ENCODE results near the gene KIF23.
A peak's percentile ranks its signal among the peaks of the same experiment; 100 is the strongest.

The KIF23 gene

GRCh38 chr15:69468241-69469121 lies 54.3 kb downstream of the KIF23 start:
- peak; percentile 85 for DNase-seq

DNA sequence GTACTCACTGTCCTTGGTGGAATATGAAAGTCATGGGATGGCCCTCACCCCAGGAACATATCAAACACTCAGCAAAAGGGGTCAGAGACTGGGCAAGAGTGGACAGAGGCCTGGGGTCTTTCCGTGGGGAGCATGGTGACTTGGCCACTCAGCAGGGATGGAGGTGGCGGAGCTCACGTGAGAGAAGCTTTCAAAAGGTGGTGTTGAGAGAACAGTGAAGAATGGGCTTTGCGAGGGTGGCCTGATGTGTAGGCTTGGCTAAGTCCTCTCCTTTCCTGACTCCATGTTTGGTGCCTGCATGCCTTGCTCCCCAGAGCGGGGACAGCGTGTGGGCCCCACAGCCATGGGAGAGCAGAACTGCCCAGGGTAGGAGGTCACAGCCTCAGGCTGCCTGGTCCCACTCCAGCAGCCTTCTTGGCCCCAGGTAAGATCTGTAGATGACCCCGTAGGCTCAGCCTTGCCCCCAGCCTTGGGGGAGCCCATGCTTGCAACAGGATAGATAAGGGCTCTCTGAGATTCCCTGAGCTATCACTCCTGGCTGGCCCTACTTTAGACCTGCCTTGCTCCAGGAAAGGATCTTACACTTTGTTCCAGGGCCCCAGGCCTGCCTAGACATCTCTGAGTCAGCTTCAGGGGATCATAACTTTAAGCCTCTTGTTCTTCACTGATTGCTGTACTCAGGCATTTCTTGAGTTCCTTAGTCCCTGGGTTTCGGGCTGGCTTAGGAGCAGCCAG lies 55.5 kb downstream of the KIF23 start:
- no peak for DNase-seq

DNA sequence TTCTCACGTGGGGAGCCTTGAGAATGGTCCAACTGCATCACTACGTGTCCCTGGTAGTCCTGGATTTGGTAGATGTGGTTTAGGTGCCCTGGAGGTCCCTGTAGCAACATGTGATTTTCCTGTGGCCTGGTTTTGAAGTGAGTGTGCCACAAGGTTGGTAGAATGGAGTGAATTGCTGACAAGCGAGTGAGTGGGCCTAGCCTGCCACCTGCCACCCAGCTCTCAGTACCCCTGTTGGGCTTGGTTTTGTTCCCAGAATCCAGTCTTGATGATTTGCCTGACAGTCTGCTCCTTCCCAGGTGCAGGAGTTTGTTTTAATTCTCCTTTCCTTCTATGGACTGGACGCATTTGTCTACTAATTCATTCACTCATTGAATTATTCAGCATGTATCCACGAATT lies 57.9 kb downstream of the KIF23 start:
- DNase-seq = no peak

DNA sequence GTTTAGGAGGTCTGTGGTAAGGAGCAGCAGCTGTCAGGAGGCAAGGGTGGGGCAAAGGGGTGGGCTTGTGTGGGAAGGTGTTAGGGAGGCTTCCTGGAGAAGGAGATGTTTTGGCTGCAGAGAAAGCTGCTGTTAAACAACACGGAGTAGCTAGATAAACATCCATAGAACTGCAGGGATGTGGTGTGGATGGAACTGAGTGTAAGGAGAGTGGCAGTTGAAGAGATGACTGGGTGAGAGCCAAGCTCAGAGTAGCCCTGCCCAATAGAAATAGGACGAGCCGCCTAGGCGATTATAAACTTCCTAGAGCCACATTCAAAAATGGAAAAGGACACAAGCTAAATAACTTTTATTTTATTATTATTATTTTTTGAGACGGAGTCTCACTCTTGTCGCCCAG lies 58.4 kb downstream of the KIF23 start:
- no peak for DNase-seq

- no peak for DNase-seq
These were observed 60.1 kb downstream of the KIF23 start for GRCh38 chr15:69474291-69474690.

GRCh38 chr15:69474846-69475455 lies 60.8 kb downstream of the KIF23 start:
- no peak for DNase-seq

- peak; percentile 72 for DNase-seq
These were observed 61.7 kb downstream of the KIF23 start for GRCh38 chr15:69475769-69476358.

DNA sequence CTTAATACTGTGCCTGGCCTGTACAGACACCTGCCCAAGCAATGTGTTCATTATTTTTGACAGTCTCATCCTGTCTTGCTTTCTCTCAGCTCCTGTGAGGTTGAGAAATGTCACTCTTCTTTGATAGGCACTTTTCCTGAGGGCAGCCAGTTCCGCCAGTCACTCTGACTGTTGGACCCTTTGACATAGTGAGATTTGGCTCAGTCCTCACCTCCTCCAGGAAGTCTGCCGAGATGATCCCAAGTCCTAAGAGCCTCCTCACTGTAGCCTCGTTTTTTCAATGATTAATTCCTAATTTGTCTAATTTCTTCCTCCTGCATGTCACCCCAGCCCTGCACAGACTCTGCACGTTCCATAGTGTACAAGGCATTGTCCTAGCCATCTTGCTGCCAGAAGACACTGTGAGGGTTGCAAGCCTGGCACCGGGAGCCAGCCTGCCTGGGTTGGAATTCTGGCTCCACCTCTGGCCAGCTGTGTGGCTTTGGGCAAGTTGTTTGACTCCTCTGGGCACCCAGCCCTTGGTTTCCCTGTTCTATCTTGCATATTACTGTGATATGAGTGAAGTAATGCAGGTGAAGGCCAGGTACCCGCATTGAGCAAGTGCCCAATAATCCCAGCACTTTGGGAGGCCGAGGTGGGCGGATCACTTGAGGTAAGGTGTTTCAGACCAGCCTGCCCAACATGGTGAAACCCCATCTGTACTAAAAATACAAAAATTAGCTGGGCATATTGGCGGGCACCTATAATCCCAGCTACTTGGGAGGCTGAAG lies 62.7 kb downstream of the KIF23 start:
- no peak for DNase-seq

DNA sequence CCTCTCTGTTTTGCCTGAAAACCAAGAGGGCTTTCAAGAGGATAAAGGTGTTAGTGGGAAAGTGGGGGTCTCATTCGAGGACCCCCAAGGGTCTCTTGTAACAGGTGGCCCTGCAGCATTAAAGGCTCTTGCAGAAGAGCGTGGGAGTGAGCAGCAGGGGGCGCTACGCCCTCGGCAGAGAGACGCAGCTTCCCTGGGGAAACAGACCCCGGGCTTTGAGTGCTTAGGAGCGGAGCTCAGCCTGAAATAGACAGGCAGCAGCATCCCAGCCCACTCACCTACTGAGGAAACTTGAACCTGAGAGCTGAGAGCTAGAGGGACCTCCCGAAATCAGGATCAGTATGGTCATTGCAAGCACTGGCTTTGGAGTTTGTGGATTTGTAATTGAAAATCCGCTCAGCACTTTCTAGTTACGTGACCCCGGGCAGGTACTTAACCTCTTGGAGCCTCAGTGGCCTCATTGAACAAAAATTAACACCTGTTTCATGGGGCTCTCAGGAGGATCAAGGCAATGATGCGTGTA lies 64.2 kb downstream of the KIF23 start:
- no peak for DNase-seq

DNA sequence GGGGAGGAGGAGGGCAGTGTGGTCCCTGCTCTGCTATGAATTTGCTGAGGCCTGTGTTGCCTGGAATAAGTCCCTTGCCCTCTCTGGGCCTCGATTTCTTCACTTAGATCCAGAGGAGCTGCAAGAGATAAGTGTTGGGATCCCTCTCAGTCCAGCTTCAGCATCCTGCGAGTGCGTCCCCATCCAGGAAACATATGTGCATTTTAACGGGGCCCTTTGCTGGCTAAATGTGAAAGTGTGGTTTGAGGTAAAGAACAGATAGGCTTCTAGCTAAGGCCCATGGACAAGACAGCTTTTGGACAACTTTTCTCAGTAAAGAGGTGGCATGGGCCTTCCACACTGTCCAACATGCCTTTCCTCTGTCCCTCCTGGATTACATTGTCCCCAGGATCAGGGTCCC lies 64.9 kb downstream of the KIF23 start:
- DNase-seq = no peak

- DNase-seq = no peak
These were observed 65.8 kb downstream of the KIF23 start for GRCh38 chr15:69479971-69480370.

GRCh38 chr15:69480932-69481331 lies 66.8 kb downstream of the KIF23 start:
- no peak for DNase-seq

GRCh38 chr15:69482686-69483256 lies 68.6 kb downstream of the KIF23 start:
- no peak for DNase-seq

DNA sequence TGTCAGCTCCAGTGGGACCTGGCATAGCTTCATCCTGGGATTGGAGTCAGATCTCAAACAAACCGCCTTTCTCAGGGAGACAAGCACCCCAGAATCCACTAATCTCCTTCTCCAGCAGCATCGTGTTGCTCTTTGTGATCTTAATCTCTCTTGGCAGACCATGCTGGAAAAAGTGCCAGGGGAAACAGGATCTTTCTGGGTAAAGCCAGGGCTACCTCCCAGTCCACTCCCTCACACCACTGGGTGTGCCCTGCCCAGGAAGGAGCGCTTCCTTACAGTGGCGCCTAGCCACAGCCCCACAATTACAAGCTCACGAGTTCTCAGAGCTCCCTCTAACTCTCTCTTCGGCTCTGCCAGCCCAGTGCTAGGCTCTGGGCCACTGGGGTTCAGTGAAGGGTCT lies 70.7 kb downstream of the KIF23 start:
- DNase-seq = no peak

GRCh38 chr15:69486481-69487110 lies 72.4 kb downstream of the KIF23 start:
- DNase-seq = no peak

DNA sequence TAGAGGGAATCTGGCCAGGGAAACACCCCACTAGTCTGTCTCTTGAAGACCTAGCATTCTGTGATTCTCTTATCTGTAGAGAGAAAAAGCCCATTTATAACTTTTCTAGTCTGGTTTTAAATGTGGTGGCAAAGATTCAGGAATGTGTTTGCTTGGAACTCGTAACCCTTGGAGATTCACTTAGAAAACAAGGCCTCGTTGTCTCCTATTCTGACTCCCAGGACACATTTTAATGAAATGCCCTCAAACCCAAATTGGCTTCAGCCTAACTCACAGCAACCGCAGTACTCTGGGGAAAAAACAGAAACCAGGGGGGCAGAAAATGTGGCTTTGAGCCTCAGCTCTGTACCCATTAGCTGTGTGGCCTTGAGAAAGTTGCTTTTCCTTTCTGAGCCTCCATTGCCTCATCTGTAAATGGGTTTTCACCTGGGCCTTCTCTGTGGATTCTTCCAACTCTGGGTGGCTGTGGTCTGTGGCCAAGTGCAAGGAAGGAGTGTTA lies 75.0 kb downstream of the KIF23 start:
- no peak for DNase-seq

DNA sequence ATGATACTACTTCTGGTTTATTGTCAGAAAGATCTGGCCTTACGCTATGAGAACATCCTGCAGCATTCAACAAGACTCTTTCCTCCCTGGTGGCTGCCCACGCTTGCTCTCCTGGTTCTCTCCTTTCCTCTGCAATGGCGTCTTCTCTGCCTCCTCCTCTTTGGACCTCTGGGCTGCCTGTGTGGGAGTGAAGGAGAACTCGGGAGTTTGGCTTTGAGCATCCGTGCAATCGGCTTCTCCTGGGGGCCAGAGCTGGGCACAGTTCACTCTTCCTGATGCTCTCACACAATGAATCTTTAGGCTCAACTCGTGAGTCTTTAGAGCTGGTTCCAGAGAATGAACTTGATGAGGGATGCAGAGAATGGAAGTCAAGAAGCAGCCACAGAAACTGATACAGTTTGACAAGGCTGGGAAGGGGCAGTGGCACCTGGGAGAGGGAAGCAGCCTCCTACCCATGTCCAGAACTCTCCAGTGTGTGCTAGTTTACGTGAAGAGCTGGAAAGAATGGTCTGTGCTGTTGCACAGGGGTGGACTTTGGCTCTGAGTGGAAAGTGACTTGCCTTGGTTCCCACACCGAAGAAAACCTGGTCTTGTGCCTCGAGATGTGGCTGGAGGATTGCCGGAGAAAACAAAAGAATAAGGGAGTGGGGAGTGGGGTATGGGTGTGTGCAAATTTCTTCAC lies 76.3 kb downstream of the KIF23 start:
- no peak for DNase-seq

DNA sequence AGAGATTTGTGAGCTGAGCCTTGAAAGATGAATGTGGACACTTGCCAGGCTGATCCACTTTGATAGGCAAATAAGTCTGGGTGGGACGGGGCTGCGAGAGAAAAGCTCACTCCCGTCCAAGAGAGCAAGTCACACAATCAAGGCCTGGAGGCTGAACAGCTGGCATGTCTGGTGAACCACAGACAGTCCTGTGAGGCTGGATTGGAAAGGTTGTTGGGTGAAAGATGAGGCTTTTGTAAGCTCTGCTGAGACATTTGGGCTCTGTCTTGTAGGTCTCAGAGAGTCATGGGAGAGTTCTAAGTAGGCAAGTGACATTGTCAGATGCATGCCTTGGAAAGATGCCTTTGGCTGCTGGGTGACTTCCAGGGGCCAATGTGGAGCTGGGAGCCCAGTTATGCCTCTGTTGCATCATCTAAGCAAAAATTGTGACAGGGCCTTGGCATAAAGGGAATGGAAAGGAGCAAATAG lies 76.9 kb downstream of the KIF23 start:
- DNase-seq = no peak

- DNase-seq = no peak
These were observed 79.3 kb downstream of the KIF23 start for GRCh38 chr15:69493406-69493805.

DNA sequence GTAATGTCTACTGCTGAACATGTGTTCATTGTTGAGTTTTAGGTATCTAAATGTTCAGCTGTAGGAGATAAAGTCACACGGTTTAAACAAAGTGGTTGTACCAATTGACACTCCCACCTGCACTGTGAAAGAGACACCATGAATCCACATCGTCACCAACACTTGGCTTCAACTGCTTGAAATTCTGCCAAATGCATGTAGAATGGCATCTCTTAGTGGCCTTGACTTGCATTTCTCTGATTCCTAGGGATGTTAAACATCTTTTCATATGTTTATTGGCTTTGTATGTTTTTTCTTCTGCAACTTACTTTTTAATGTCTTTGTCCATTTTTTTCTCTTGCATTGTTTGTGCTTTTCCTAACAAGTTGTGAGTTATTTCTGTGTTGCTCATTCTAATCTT lies 81.9 kb downstream of the KIF23 start:
- DNase-seq = no peak

DNA sequence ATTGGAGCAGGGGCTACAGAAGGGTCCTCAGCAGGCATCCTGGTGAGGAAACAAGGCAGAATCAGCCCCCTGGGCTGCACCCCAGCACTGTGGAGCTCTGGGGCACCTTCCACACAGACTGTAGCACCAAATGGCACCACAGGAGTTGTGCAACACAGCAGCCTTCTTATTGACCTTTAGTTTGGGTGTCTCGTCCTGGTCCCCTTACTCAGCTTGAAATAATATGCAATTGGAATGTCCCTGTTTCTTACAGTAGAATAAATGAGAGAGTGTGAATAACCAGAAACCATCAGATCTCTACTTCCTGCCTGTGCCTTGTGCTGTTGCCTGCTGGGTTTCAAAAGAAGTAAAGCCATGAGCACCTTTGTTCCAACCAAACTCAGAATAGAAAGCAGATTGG lies 82.9 kb downstream of the KIF23 start:
- DNase-seq = no peak

All from activated CD4-positive, alpha-beta T cell treated with anti-CD3 and anti-CD28 coated beads, Interleukin-2, amount 50 U/mL, for 16 hours (primary cell).